Measurements from ENCODE around the gene EEF2. TPM values are rescaled to one million over a fixed set of nuclear protein-coding genes. Genes with fewer than 3 reads are reported as not detected.
"Not testable (repeated sequence)": the region's sequence is repeated elsewhere in the genome, so short reads cannot be mapped to it uniquely, and the experiment has no call there.

Gene EEF2
- total and polyA plus RNA-seq, 2 donors (not counting 3 experiments of a cell fraction or from before 2014, with no cell fraction given) = 1,496 to 2,318 TPM

DNA sequence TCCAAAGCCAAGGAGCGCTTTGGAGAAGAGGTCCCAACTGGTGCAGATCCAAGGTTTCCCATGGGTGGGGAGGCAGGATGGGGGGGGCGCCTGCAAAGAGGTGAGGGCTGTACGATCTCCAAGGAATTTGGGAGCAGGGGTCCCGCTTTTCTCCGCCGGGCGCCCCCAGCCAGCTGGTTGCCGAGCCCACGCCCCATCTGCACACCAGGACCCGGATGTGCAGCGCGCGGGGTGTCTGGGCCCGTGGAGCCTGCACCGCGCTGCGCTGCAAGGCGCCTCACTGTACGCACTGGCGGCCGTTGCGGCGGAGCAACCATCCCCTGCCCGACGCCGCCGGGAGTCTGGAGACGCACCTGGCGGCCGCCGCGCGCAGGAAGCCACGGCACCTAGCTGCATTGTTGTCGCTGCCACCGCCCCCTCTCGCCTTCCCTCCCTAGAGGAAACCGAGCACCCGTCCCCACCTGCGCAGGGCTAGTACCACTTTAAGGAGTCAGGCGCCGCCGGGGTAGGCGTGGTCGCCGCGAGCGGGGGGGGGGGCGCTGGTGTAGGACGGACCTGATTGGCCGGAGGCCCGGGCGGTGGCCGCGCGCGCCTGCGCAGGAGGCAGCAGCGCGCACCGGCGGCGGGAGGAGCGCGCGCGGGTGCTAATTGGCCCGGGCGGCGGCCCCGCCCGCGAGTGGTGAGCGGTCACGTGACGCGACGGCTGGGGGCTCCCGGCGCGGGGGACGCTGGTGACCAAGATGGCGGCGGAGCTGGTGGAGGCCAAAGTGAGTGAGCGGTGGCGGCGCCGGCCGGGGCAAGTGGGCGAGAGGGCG lies 22.0 kb upstream of the EEF2 start, which contains the start of gene PIAS4:
TSS of gene PIAS4 (plus strand) at position 716 of the 815 bp plus-strand sequence. CDS start at position 741, 25 bp downstream.
- Histone ChIP-seq H3K27ac (ENCODE audit: insufficient read depth, low read depth, low read length) (peak within 1 kb of the TSS; percentile 40), H3K4me3 (replicated peaks in 1 of 3; ENCODE audit: insufficient read depth in 1 of 3, low read depth in 1 of 3, low read length in 3 of 3) (peak within 1 kb of the TSS; percentile 75 to 97 (median 94)), H3K9me1 (replicated peaks; ENCODE audit: control insufficient read depth, extremely low read depth, insufficient read depth, low read length) (no peaks in the 10 kb centered on the region), H3K4me2 (ENCODE audit: insufficient read depth, low read length) (peak within 1 kb of the TSS; percentile 99), H3K27me3 (ENCODE audit: control insufficient read depth in 2 of 2, insufficient read depth in 2 of 2, low read length in 2 of 2) (no peaks in the 10 kb centered on the region), H2AFZ (ENCODE audit: low read depth, low read length) (peak within 1 kb of the TSS; percentile 88), H3K9ac (replicated peaks; ENCODE audit: extremely low read depth, insufficient read depth, low read length) (peak within 1 kb of the TSS; percentile 74), H3K9me3 (replicated peaks; ENCODE audit: control insufficient read depth, insufficient read depth, low read length) (no peaks in the 10 kb centered on the region), H3K4me1 (ENCODE audit: control insufficient read depth, extremely low read depth, insufficient read depth, low read length) (peaks cover 13% of the 10 kb centered on the region), H4K20me1 (replicated peaks; ENCODE audit: control insufficient read depth, extremely low read depth, insufficient read depth, low read length) (no peaks in the 10 kb centered on the region), H3K79me2 (ENCODE audit: control insufficient read depth, insufficient read depth, low read length) (peaks cover 38% of the 10 kb centered on the region), H3K36me3 (ENCODE audit: control insufficient read depth in 2 of 2, extremely low read depth in 1 of 2, insufficient read depth in 2 of 2, low read length in 2 of 2) (peaks cover 0 to 8% of the 10 kb centered on the region in 2 experiments)
- ChIA-PET POLR2A (no interaction called here), CTCF (interaction anchor here (0.9 to 2.0 kb wide), 5 partner anchors 12 to 185 kb away, joined by 3 to 15 read pairs (median 3); partner anchors contain the start of gene EEF2)
- DNase-seq (ENCODE audit: low read depth, low spot score) = peak; percentile 95
- dilution Hi-C loops (cut with MboI; ENCODE audit: extremely low pct_ligation_motif_present, low sequenced_read_pairs) (no loop called here), intact Hi-C loops (cut with micrococcal nuclease) (loop anchor here (1.0 to 5.0 kb wide), 3 partner anchors 22 to 55 kb away; partner anchors contain the start of gene EEF2)
- BruUV-seq (replicated peaks) = no TSS peak
- FAIRE-seq = peak; percentile 91
- TF ChIP-seq, protein P1, sequence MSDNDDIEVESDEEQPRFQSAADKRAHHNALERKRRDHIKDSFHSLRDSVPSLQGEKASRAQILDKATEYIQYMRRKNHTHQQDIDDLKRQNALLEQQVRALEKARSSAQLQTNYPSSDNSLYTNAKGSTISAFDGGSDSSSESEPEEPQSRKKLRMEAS (IDR thresholded peaks at IDR 0.05; ENCODE audit: insufficient read depth, insufficient read length) = peak; percentile 80
- TF ChIP-seq FOS (IDR thresholded peaks at IDR 0.05; ENCODE audit: borderline replicate concordance, insufficient read depth, low read length) (no peak), POLR2A (IDR thresholded peaks at IDR 0.05; ENCODE audit: low read depth, low read length) (peak; percentile 70), POLR2AphosphoS5 (IDR thresholded peaks at IDR 0.05; ENCODE audit: insufficient read depth, low read depth, low read length) (peak; percentile 92), GATA2 (IDR thresholded peaks at IDR 0.05; ENCODE audit: insufficient read depth, insufficient read length, low read depth, low read length) (no peak), EZH2 (IDR thresholded peaks at IDR 0.05; ENCODE audit: borderline replicate concordance, low read depth, low read length, severe bottlenecking) (no peak)
- TF ChIP-seq, protein P2, sequence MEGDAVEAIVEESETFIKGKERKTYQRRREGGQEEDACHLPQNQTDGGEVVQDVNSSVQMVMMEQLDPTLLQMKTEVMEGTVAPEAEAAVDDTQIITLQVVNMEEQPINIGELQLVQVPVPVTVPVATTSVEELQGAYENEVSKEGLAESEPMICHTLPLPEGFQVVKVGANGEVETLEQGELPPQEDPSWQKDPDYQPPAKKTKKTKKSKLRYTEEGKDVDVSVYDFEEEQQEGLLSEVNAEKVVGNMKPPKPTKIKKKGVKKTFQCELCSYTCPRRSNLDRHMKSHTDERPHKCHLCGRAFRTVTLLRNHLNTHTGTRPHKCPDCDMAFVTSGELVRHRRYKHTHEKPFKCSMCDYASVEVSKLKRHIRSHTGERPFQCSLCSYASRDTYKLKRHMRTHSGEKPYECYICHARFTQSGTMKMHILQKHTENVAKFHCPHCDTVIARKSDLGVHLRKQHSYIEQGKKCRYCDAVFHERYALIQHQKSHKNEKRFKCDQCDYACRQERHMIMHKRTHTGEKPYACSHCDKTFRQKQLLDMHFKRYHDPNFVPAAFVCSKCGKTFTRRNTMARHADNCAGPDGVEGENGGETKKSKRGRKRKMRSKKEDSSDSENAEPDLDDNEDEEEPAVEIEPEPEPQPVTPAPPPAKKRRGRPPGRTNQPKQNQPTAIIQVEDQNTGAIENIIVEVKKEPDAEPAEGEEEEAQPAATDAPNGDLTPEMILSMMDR (IDR thresholded peaks at IDR 0.05; ENCODE audit: extremely low read depth in 1 of 2, insufficient read depth in 1 of 2, low read depth in 1 of 2, low read length in 2 of 2) = no peak

DNA sequence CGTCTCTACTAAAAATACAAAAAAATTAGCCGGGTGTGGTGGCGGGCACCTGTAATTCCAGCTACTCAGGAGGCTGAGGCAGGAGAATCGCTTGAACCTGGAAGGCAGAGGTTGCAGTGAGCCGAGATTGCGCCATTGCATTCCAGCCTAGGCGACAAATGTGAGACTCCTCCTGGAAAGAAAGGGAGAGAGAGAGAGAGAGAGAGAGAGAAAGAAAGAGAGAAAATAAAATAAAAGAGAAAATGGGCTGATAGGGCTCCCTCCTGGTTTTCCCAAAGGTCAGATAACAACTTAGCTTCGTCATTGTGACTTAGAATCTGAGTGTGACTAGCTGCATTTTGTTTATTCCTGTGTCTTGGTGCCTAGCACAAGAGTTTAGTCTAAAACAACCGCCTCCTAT lies 20.2 kb upstream of the EEF2 start:
- BruUV-seq (replicated peaks); DNase-seq (ENCODE audit: low read depth, low spot score); H3K9me1 ChIP-seq (replicated peaks; ENCODE audit: control insufficient read depth, extremely low read depth, insufficient read depth, low read length); H3K27me3 ChIP-seq (ENCODE audit: control insufficient read depth in 2 of 2, insufficient read depth in 2 of 2, low read length in 2 of 2); H3K9ac ChIP-seq (replicated peaks; ENCODE audit: extremely low read depth, insufficient read depth, low read length); H3K4me2 ChIP-seq (ENCODE audit: insufficient read depth, low read length); H2AFZ ChIP-seq (ENCODE audit: low read depth, low read length); H4K20me1 ChIP-seq (replicated peaks; ENCODE audit: control insufficient read depth, extremely low read depth, insufficient read depth, low read length); FAIRE-seq; H3K9me3 ChIP-seq (replicated peaks; ENCODE audit: control insufficient read depth, insufficient read depth, low read length); H3K4me3 ChIP-seq (replicated peaks in 1 of 3; ENCODE audit: insufficient read depth in 1 of 3, low read depth in 1 of 3, low read length in 3 of 3); dilution Hi-C loops (cut with MboI; ENCODE audit: extremely low pct_ligation_motif_present, low sequenced_read_pairs); H3K36me3 ChIP-seq (ENCODE audit: control insufficient read depth in 2 of 2, extremely low read depth in 1 of 2, insufficient read depth in 2 of 2, low read length in 2 of 2); H3K27ac ChIP-seq (ENCODE audit: insufficient read depth, low read depth, low read length): not testable (repeated sequence)
- POLR2A ChIA-PET = interaction anchor here (0.7 kb wide), 1 partner anchor 116 kb away, joined by 3 read pairs; no protein-coding TSS in a partner anchor
- H3K4me1 ChIP-seq (ENCODE audit: control insufficient read depth, extremely low read depth, insufficient read depth, low read length) = peaks cover 13% of the 10 kb centered on the region
- intact Hi-C loops (cut with micrococcal nuclease) = loop anchor here (5.0 kb wide), 1 partner anchor 57 kb away; no protein-coding TSS in a partner anchor
- peaks cover 26% of the 10 kb centered on the region for H3K79me2 ChIP-seq (ENCODE audit: control insufficient read depth, insufficient read depth, low read length)
- CTCF ChIA-PET = interaction anchor here (0.8 to 1.6 kb wide), 2 partner anchors 8 to 18 kb away, joined by 3 to 4 read pairs; no protein-coding TSS in a partner anchor
